Measurements from ENCODE around the gene TMTC4. TPM values are rescaled to one million over a fixed set of nuclear protein-coding genes. Genes with fewer than 3 reads are reported as not detected.

The TMTC4 gene
- total RNA-seq, 1 experiment from 2014 or later: 28.1 TPM

DNA sequence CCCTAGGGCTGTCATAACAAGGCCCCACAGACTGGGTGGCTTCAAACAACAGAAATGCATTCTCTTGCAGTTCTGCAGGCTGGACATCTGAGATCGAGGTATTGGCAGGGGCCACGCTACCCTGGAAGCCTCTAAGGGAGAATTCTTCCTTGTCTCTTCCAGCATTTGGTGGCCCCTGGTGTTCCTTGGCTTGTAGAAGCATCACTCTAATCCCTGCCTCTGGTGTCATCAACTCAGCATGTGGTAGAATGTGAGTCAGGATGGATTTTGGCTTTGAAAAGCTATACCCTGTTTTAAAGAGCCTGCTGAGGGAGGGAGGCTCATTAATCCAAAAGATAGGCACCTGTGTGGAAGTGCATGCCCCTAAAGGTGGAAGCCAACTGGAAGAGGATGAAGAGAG lies 78.1 kb downstream of the TMTC4 start:
- Mint-ChIP-seq H3K4me3 (no peak overlapping the region), H3K27me3 (ENCODE audit: low read depth) (no peaks in the 10 kb centered on the region; the same call in 1 of the 2 replicates), H3K27ac (no peak overlapping the region), H3K36me3 (ENCODE audit: insufficient read depth in 1 of 3, low read depth in 3 of 3) (no peaks in the 10 kb centered on the region; a peak in 1 of 7 replicates), H3K9me3 (no peaks in the 10 kb centered on the region), H3K4me1 (peaks cover 0 to 2% of the 10 kb centered on the region in 2 experiments; a peak in 2 of 4 replicates)
- H4K20me1 ChIP-seq (ENCODE audit: control insufficient read depth, insufficient read depth, insufficient read length): no peaks in the 10 kb centered on the region
- no peak overlapping the region for H4K91ac ChIP-seq (ENCODE audit: insufficient read length, low read depth, low read length)
- no peaks in the 10 kb centered on the region for H3K79me2 ChIP-seq (ENCODE audit: insufficient read depth, low read length)
- H3K23ac ChIP-seq (ENCODE audit: insufficient read length, low read depth, low read length): no peak overlapping the region
- no peak overlapping the region for H3K9ac ChIP-seq (ENCODE audit: extremely low read depth, insufficient read length, low read length)
- H3K27me3 ChIP-seq (ENCODE audit: insufficient read depth, low read length): no peaks in the 10 kb centered on the region; the same call in 1 of the 2 replicates
- H3K4ac ChIP-seq (ENCODE audit: low read depth, low read length): no peak overlapping the region
- H3K9me3 ChIP-seq (ENCODE audit: control insufficient read depth, low read depth, low read length): no peaks in the 10 kb centered on the region
- no peak overlapping the region for H4K8ac ChIP-seq (replicated peaks; ENCODE audit: insufficient read length, low read depth, low read length)
- no peaks in the 10 kb centered on the region for H3K79me1 ChIP-seq (ENCODE audit: insufficient read depth, low read depth, low read length, poor library complexity, severe bottlenecking)
- no peak overlapping the region for H3K27ac ChIP-seq (ENCODE audit: insufficient read length, low read depth, low read length)
- no peak overlapping the region for H3K4me2 ChIP-seq (ENCODE audit: insufficient read depth, insufficient read length, low read length)
- no CpG with 5 or more reads among the region's 2 CpGs for WGBS (ENCODE audit: extremely low coverage, insufficient read length, low lambda C conversion rate)
- no peak overlapping the region for H2BK15ac ChIP-seq (ENCODE audit: low read depth, low read length)
- no peak for DNase-seq
- no peak overlapping the region for H2AK5ac ChIP-seq (ENCODE audit: insufficient read length, low read length)
- TF ChIP-seq CTCF (conservative IDR thresholded peaks at IDR 0.05): no peak
- no peak overlapping the region for H4K5ac ChIP-seq (ENCODE audit: insufficient read length, low read depth, low read length)
- no peaks in the 10 kb centered on the region for H3K4me1 ChIP-seq (ENCODE audit: insufficient read depth, low read length)
- H3K56ac ChIP-seq (ENCODE audit: insufficient read length, low read depth, low read length): no peak overlapping the region
- H2AFZ ChIP-seq (ENCODE audit: low read length): no peak overlapping the region
- no peak overlapping the region for H2BK20ac ChIP-seq (ENCODE audit: low read depth, low read length, poor library complexity, severe bottlenecking)
- H3T11ph ChIP-seq (ENCODE audit: low read length): no peak overlapping the region
- no peak overlapping the region for H2BK120ac ChIP-seq (ENCODE audit: low read depth, low read length, poor library complexity, severe bottlenecking)
- no peaks in the 10 kb centered on the region for H3K23me2 ChIP-seq (ENCODE audit: insufficient read length, low read depth, low read length, poor library complexity, severe bottlenecking)
- H3K18ac ChIP-seq (ENCODE audit: insufficient read length, low read depth, low read length): no peak overlapping the region
- H2BK5ac ChIP-seq (ENCODE audit: insufficient read length, low read length): no peak overlapping the region
- H3K14ac ChIP-seq (ENCODE audit: insufficient read depth, low read length): no peak overlapping the region
- no peak overlapping the region for H2BK12ac ChIP-seq (ENCODE audit: insufficient read length, low read depth, low read length)
